Upper lobe of left lung (tissue), 4 donors: ENCODE data around the gene UGT3A1.

Experiments used
- EP300 ChIP-seq, 4 donors: sonication (generic); formaldehyde crosslinking; IDR thresholded peaks; one replicate each; pipeline ENCODE4 v1.5.1; 2017; ENCODE audit warnings: antibody characterized with exemption in 4 of 4, control low read depth in 2 of 4
- POLR2A ChIP-seq, 4 donors: fragments of 450-650 bp; IDR thresholded peaks; one replicate each; pipeline ENCODE4 v1.5.1; 2016 to 2017; ENCODE audit warnings: antibody characterized with exemption in 4 of 4, mild to moderate bottlenecking in 2 of 4
- TF ChIP-seq, protein P1 (sequence below), 6 experiments: fragments of 450-650 bp in 4 of 6; fragments of 200-600 bp in 2 of 6; sonication (generic) in 2 of 6; IDR thresholded peaks; one replicate each; pipeline ENCODE4 v1.5.1; 2016 to 2019; ENCODE audit warnings: antibody characterized with exemption in 6 of 6

DNA sequence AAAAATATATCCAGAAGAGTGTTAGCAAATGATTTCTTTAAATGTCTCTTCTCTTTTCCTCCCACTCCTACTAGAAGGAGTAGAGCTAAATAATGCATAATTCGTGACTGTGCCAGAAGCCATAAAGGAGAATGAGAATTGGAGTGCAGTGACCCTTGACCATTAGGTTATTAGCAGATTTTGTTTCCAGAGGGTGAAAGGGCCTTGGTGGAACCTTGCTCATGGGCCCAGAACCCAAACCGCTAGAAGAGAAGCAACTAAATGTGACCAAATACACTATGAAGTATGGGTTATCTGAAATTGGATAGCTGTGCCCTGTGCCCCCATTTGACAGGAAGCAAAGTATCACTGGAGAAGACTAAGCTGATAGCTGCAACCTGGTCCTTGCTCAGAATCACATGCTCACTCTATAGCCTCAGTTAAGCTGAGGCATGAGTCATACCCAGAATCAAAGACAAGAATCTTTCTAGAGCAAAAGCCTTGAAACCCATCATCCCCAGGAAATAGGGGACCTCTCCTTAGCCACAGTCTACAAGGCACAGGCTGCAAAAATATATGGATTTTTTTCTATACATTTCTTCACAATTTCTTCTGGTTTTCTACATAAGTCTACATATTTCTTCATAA is 89.0 kb downstream of the UGT3A1 start:
- TF ChIP-seq, protein P1, sequence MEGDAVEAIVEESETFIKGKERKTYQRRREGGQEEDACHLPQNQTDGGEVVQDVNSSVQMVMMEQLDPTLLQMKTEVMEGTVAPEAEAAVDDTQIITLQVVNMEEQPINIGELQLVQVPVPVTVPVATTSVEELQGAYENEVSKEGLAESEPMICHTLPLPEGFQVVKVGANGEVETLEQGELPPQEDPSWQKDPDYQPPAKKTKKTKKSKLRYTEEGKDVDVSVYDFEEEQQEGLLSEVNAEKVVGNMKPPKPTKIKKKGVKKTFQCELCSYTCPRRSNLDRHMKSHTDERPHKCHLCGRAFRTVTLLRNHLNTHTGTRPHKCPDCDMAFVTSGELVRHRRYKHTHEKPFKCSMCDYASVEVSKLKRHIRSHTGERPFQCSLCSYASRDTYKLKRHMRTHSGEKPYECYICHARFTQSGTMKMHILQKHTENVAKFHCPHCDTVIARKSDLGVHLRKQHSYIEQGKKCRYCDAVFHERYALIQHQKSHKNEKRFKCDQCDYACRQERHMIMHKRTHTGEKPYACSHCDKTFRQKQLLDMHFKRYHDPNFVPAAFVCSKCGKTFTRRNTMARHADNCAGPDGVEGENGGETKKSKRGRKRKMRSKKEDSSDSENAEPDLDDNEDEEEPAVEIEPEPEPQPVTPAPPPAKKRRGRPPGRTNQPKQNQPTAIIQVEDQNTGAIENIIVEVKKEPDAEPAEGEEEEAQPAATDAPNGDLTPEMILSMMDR (IDR thresholded peaks at IDR 0.05): no peak
- TF ChIP-seq POLR2A (IDR thresholded peaks at IDR 0.05) (no peak), EP300 (IDR thresholded peaks at IDR 0.05) (no peak)
